WERI-Rb-1 (cell line): ENCODE results near the gene ARVCF.
A peak's percentile ranks its signal among the peaks of the same experiment; 100 is the strongest.

ENCODE experiments used
- DNase-seq: peaks from one replicate; pipeline ENCODE4 v3.0.0-alpha.2; 2020
- H3K27ac ChIP-seq: fragments of 250-450 bp; sonication (Bioruptor Pico); 2 replicates; pipeline ENCODE4 v1.5.1; 2020; ENCODE audit warnings: mild to moderate bottlenecking, moderate library complexity
- H3K27me3 ChIP-seq: fragments of 250-450 bp; sonication (Bioruptor Pico); 2 replicates; pipeline ENCODE4 v1.5.1; 2021; ENCODE audit warnings: mild to moderate bottlenecking, low read depth, moderate library complexity; ENCODE audit not compliant: insufficient read depth, severe bottlenecking
- H3K36me3 ChIP-seq: fragments of 250-450 bp; sonication (Bioruptor Pico); 2 replicates; pipeline ENCODE4 v1.5.1; 2020; ENCODE audit warnings: mild to moderate bottlenecking, moderate library complexity
- H3K4me3 ChIP-seq: 2 replicates; pipeline ENCODE4 v1.5.1; 2011; ENCODE audit warnings: low read depth, mild to moderate bottlenecking, control low read depth, low read length
- H3K9me3 ChIP-seq: fragments of 250-450 bp; sonication (Bioruptor Pico); 2 replicates; pipeline ENCODE4 v1.5.1; 2021; ENCODE audit warnings: mild to moderate bottlenecking, moderate library complexity; ENCODE audit not compliant: severe bottlenecking
- CTCF ChIP-seq: IDR thresholded peaks from 2 replicates; pipeline ENCODE4 v1.5.1; 2011; ENCODE audit warnings: low read depth, mild to moderate bottlenecking, control low read depth, inconsistent platforms, low read length

ARVCF gene

GRCh38 chr22:20015971-20016733, 471 bp downstream of the ARVCF start:
- TF ChIP-seq CTCF, result no peak
- H3K9me3 ChIP-seq, result no peaks in the 10 kb centered on the region
- peak; percentile 67 for DNase-seq

GRCh38 chr22:20015187-20015625, 1.4 kb downstream of the ARVCF start:
- H3K9me3 ChIP-seq, result no peaks in the 10 kb centered on the region
- peaks cover 3% of the 10 kb centered on the region; the same call in 1 of the 2 replicates for H3K36me3 ChIP-seq
- TF ChIP-seq CTCF, result no peak
- H3K27ac ChIP-seq, result no peak overlapping the region
- no peak overlapping the region for H3K4me3 ChIP-seq
- peaks cover 4% of the 10 kb centered on the region for H3K27me3 ChIP-seq
- DNase-seq, result no peak

More at GRCh38 chr22:20015971-20016733, 471 bp downstream of the ARVCF start:
- Histone ChIP-seq H3K27me3 (peaks cover 4% of the 10 kb centered on the region), H3K4me3 (peak overlapping the region; percentile 65), H3K27ac (peak overlapping the region; percentile 35), H3K36me3 (peaks cover 3% of the 10 kb centered on the region; the same call in 1 of the 2 replicates)

- H3K27me3 ChIP-seq, result peaks cover 4% of the 10 kb centered on the region
- H3K9me3 ChIP-seq, result no peaks in the 10 kb centered on the region
- TF ChIP-seq CTCF, result no peak
- no peak overlapping the region for H3K4me3 ChIP-seq
- DNase-seq, result no peak
- peaks cover 3% of the 10 kb centered on the region; the same call in 1 of the 2 replicates for H3K36me3 ChIP-seq
- H3K27ac ChIP-seq, result no peak overlapping the region
Measured at GRCh38 chr22:20014526-20015186, 2.0 kb downstream of the ARVCF start.

- peak; percentile 89 for DNase-seq
- peak; percentile 96 for TF ChIP-seq CTCF
Measured at GRCh38 chr22:20013382-20013871, 3.2 kb downstream of the ARVCF start.

GRCh38 chr22:20012741-20013331, 3.8 kb downstream of the ARVCF start:
- DNase-seq, result no peak
- H3K27ac ChIP-seq, result peak overlapping the region; percentile 42
- TF ChIP-seq CTCF, result no peak
- H3K9me3 ChIP-seq, result no peaks in the 10 kb centered on the region
- no peak overlapping the region for H3K4me3 ChIP-seq
- peaks cover 4% of the 10 kb centered on the region for H3K27me3 ChIP-seq
- peaks cover 3% of the 10 kb centered on the region; the same call in 1 of the 2 replicates for H3K36me3 ChIP-seq

More at GRCh38 chr22:20013382-20013871, 3.2 kb downstream of the ARVCF start:
- Histone ChIP-seq H3K36me3 (peaks cover 3% of the 10 kb centered on the region; the same call in 1 of the 2 replicates), H3K27ac (peak overlapping the region; percentile 42), H3K9me3 (no peaks in the 10 kb centered on the region), H3K4me3 (no peak overlapping the region), H3K27me3 (peaks cover 4% of the 10 kb centered on the region)
